ENCODE data around the gene INTS11.

The INTS11 gene

DNA sequence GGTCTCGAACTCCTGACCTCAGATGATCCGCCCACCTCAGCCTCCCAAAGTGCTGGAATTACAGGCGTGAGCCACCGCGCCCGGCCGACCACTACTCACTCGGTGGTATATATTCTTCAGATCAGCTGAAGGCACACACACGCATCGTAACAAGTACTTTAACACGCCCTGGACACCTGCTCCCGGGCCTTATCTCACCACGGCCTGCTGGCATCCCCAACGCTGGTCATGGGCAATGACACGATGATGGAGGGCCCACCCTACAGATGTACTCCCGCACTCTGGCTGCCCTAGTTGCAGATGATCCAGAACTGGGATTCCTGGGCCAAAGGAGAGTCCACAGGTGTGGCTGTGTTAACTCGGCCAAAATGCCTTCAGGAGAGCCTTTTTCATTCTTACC lies 62.4 kb downstream of the INTS11 start:
- no peak for DNase-seq (ENCODE audit: low spot score)
- TF ChIP-seq, protein P1, sequence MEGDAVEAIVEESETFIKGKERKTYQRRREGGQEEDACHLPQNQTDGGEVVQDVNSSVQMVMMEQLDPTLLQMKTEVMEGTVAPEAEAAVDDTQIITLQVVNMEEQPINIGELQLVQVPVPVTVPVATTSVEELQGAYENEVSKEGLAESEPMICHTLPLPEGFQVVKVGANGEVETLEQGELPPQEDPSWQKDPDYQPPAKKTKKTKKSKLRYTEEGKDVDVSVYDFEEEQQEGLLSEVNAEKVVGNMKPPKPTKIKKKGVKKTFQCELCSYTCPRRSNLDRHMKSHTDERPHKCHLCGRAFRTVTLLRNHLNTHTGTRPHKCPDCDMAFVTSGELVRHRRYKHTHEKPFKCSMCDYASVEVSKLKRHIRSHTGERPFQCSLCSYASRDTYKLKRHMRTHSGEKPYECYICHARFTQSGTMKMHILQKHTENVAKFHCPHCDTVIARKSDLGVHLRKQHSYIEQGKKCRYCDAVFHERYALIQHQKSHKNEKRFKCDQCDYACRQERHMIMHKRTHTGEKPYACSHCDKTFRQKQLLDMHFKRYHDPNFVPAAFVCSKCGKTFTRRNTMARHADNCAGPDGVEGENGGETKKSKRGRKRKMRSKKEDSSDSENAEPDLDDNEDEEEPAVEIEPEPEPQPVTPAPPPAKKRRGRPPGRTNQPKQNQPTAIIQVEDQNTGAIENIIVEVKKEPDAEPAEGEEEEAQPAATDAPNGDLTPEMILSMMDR (IDR thresholded peaks at IDR 0.05; ENCODE audit: extremely low read depth, missing control alignments) = no peak

Measured in GM20000 (cell line).